MM.1S (cell line): ENCODE results near the gene CHCHD6.

ENCODE experiments used
- CTCF ChIP-seq: fragments of 300-600 bp; sonication (generic); IDR thresholded peaks from 2 replicates; pipeline ENCODE4 v1.5.1; 2016; ENCODE audit warnings: antibody characterized with exemption, low read length, mixed read lengths
- EZH2 ChIP-seq: fragments of 300-600 bp; sonication (generic); optimal IDR thresholded peaks from 2 replicates; pipeline ENCODE3; 2017; ENCODE audit warnings: low read depth, mild to moderate bottlenecking, antibody characterized with exemption, low read length, mixed read lengths

GRCh38 chr3:126987596-126987995 lies 283.6 kb downstream of the CHCHD6 start:
- TF ChIP-seq CTCF: no peak
- TF ChIP-seq EZH2: no peak
